ENCODE measurements around the gene SIN3B. TPM values are rescaled to one million over a fixed set of nuclear protein-coding genes. Genes with fewer than 3 reads are reported as not detected.
A peak's percentile ranks its signal among the peaks of the same experiment; 100 is the strongest.

SIN3B gene
- total and polyA plus RNA-seq, 9 of the 15 experiments (the other 6 are each of a cell fraction or from before 2014, with no cell fraction given): 0.51 to 34.2 (median 14.3) TPM

- no peak for TF ChIP-seq SIN3B (IDR thresholded peaks at IDR 0.05; ENCODE audit: low read depth)
- no peak for TF ChIP-seq ZFP30 (CRISPR knock-in tag; IDR thresholded peaks at IDR 0.05; ENCODE audit: borderline replicate concordance)
- no peak for TF ChIP-seq MBD1 (CRISPR knock-in tag; IDR thresholded peaks at IDR 0.05)
- no peak for TF ChIP-seq RERE (CRISPR knock-in tag; IDR thresholded peaks at IDR 0.05; ENCODE audit: borderline replicate concordance)
- TF ChIP-seq CBFA2T3 (IDR thresholded peaks at IDR 0.05): 0 out of 2 replicates have a peak, but pooled peaks have one; percentile 28
These were observed 63.9 kb downstream of the SIN3B start (continued) for GRCh38 chr19:16892868-16893685.
